ENCODE results near the gene IGSF11.

The IGSF11 gene

DNA sequence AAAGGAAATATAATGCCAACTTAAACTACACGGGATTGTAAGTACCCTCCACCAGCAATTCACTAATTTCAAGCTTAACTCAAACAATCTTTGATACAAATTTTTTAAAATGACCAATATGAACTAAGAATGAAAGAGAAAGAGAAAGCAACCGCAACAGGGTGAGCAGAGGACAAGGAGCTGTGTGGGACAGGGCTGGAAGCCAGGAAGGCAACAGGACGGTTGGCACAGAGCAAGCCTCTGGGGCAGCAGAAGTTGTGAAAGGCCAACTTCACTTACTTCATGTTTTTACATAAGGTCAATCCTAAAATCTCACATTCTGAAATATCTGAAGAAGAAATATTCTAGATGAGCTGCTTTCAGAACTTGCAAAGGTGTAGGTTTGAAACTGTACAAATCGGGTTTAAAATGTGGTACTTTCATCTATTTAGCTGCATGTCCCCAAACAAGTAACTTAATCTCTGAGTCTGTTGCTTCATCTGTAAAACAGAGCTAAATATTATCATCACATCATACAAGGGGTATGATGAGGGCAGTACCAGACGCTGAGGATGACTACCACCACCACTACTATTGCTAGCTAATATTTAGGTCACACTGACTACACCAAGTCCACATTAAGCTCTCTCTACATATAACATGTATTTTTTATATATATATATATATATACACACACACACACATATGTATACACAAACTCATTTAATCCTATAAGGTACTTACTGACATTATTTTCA lies 101.7 kb downstream of the IGSF11 start:
- TF ChIP-seq, protein P1, sequence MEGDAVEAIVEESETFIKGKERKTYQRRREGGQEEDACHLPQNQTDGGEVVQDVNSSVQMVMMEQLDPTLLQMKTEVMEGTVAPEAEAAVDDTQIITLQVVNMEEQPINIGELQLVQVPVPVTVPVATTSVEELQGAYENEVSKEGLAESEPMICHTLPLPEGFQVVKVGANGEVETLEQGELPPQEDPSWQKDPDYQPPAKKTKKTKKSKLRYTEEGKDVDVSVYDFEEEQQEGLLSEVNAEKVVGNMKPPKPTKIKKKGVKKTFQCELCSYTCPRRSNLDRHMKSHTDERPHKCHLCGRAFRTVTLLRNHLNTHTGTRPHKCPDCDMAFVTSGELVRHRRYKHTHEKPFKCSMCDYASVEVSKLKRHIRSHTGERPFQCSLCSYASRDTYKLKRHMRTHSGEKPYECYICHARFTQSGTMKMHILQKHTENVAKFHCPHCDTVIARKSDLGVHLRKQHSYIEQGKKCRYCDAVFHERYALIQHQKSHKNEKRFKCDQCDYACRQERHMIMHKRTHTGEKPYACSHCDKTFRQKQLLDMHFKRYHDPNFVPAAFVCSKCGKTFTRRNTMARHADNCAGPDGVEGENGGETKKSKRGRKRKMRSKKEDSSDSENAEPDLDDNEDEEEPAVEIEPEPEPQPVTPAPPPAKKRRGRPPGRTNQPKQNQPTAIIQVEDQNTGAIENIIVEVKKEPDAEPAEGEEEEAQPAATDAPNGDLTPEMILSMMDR (IDR thresholded peaks at IDR 0.05; ENCODE audit: borderline replicate concordance, control extremely low read depth, extremely low read depth, insufficient read depth, missing control alignments) = no peak
- in situ Hi-C loops (cut with MboI; ENCODE audit: low sequenced_read_pairs, unreplicated experiment) = no loop called here
- no peak for DNase-seq (ENCODE audit: low spot score)

GRCh38 chr3:118931996-118932395 lies 102.7 kb downstream of the IGSF11 start:
- in situ Hi-C loops (cut with MboI; ENCODE audit: low sequenced_read_pairs, unreplicated experiment) = no loop called here
- DNase-seq (ENCODE audit: low spot score) = no peak
- TF ChIP-seq, protein P1 (IDR thresholded peaks at IDR 0.05; ENCODE audit: borderline replicate concordance, control extremely low read depth, extremely low read depth, insufficient read depth, missing control alignments) = no peak

DNA sequence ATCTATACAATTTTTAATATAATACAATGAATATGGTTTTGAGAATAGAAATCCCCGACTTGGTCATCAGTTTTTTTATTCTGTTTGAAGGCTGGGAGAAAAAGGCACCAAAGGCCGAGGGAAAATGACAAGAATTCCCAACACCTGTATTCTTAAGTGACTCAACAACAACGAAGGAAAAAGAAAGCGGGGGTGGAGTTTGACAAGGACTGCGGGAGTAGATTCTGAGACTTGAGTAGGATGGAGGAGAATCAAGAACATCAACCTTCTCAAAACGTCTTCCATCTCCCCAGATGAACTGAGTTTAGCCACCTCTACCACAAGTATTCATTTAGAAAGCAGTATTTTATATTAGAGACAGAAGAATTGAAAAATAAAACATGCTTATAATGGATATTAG lies 107.2 kb downstream of the IGSF11 start:
- no peak for DNase-seq (ENCODE audit: low spot score)
- in situ Hi-C loops (cut with MboI; ENCODE audit: low sequenced_read_pairs, unreplicated experiment) = no loop called here
- TF ChIP-seq, protein P1 (IDR thresholded peaks at IDR 0.05; ENCODE audit: borderline replicate concordance, control extremely low read depth, extremely low read depth, insufficient read depth, missing control alignments) = no peak

- TF ChIP-seq, protein P1 (IDR thresholded peaks at IDR 0.05; ENCODE audit: borderline replicate concordance, control extremely low read depth, extremely low read depth, insufficient read depth, missing control alignments) = no peak
- no peak for DNase-seq (ENCODE audit: low spot score)
- in situ Hi-C loops (cut with MboI; ENCODE audit: low sequenced_read_pairs, unreplicated experiment) = no loop called here
Measured at GRCh38 chr3:118912188-118912587, 122.5 kb downstream of the IGSF11 start.

- TF ChIP-seq, protein P1 (IDR thresholded peaks at IDR 0.05; ENCODE audit: borderline replicate concordance, control extremely low read depth, extremely low read depth, insufficient read depth, missing control alignments) = no peak
- in situ Hi-C loops (cut with MboI; ENCODE audit: low sequenced_read_pairs, unreplicated experiment) = no loop called here
- DNase-seq (ENCODE audit: low spot score) = no peak
Measured at GRCh38 chr3:118910332-118910731, 124.3 kb downstream of the IGSF11 start.

DNA sequence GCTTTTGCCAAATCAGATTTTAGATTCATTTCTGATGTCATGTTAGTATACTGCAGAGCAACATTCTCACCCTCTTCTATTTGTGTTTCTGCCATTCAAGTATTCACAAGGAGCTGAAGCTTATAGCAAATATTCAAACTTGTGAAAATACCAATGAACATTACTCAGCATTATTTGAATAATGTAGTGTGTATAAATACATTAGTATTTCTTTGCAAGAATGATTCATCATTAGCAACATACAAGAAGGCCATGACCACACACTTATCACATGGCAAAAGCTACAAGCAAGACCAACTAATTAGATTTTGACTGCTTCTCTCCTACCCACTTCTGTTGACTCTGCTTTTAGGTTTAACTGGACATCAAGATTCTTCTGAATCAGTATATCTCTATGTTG lies 124.9 kb downstream of the IGSF11 start:
- in situ Hi-C loops (cut with MboI; ENCODE audit: low sequenced_read_pairs, unreplicated experiment) = no loop called here
- no peak for DNase-seq (ENCODE audit: low spot score)
- TF ChIP-seq, protein P1 (IDR thresholded peaks at IDR 0.05; ENCODE audit: borderline replicate concordance, control extremely low read depth, extremely low read depth, insufficient read depth, missing control alignments) = no peak
